Psoas muscle (tissue), 8 donors: ENCODE data around the gene GABRR1. TPM values are rescaled to one million over a fixed set of nuclear protein-coding genes. Genes with fewer than 3 reads are reported as not detected.

Experiments used
- ATAC-seq, 4 donors: fragments of 200-7000 bp; cut with Tn5 transposase; one replicate each; pipeline ENCODE4 v1.9.1; 2020; ENCODE audit warnings: moderate library complexity in 3 of 4, mild to moderate bottlenecking in 2 of 4
- DNase-seq, 2 donors: peaks; one replicate each; pipeline ENCODE4 v3.0.0-alpha.2; 2020
- H3K27ac ChIP-seq: fragments of 200-600 bp; one replicate; pipeline ENCODE4 v1.8.0; 2022
- H3K27me3 ChIP-seq, 3 donors: fragments of 200-600 bp in 1 of 3; one replicate each; pipeline versions ENCODE4 v1.6.1 to v1.8.0; 2013 to 2022; ENCODE audit warnings: low read length in 2 of 3, mild to moderate bottlenecking in 2 of 3, moderate library complexity in 1 of 3; ENCODE audit not compliant: insufficient read depth in 3 of 3
- H3K36me3 ChIP-seq, 2 donors: fragments of 200-600 bp in 1 of 2; one replicate each; pipeline versions ENCODE4 v1.6.1 to v1.8.0; 2013 to 2022; ENCODE audit warnings: low read depth in 1 of 2, mild to moderate bottlenecking in 1 of 2, moderate library complexity in 1 of 2; ENCODE audit not compliant: insufficient read depth in 1 of 2
- H3K4me1 ChIP-seq: fragments of 200-600 bp; one replicate; pipeline ENCODE4 v1.8.0; 2022
- H3K4me3 ChIP-seq: fragments of 200-600 bp; one replicate; pipeline ENCODE4 v1.8.0; 2022; ENCODE audit warnings: mild to moderate bottlenecking
- H3K9me3 ChIP-seq: fragments of 200-600 bp; one replicate; pipeline ENCODE4 v1.8.0; 2022
- CTCF ChIP-seq: fragments of 200-600 bp; IDR thresholded peaks from one replicate; pipeline ENCODE4 v1.8.0; 2022; ENCODE audit warnings: antibody characterized with exemption
- WGBS, 3 donors: extraction: QIAGEN DNeasy Blood & Tissue Kit; methylation state at CpG; one replicate each; pipeline versions ENCODE4 v1.1.6 to v1.1.7; 2013; 5-methylcytosine and 5-hydroxymethylcytosine counted together
- intact Hi-C, 2 donors: fragments of 100-400 bp; cut with DNase I; formaldehyde crosslinking; loops; one replicate each; pipeline versions ENCODE4 v1.11.0 to v1.14.2; 2022
- polyA plus RNA-seq, 3 donors: library from polyadenylated mRNA; stranded (reverse); fragments of 200-250 nt; gene quantifications; one replicate each; pipeline ENCODE4 v1.2.3, GENCODE V29; 2013
- total RNA-seq, 4 donors: library from RNA; stranded (reverse); fragmentation: NEBNext Ultra II Directional in 2 of 4; extraction: Animal tissue kit (Norgen Biotek cat#: 25700) in 2 of 4; gene quantifications; one replicate each; pipeline versions ENCODE4 v1.2.1 to v1.2.4, GENCODE V29; 2021 to 2023
- donor health status: healthy with polysubstance abuse.
- donor health status: DM: no; HTN: no; CAD: no; lungs with moderate emphysema.
- donor health status: Bipolar disorder and iron deficiency.
- donor health status: healthy.
- donor health status: DM: yes; HTN: yes; CAD: no.
- donor health status: DM: no; HTN: no; CAD: no.
- donor health status: DM: no; HTN: no; CAD: no.
- donor health status: DM: yes; HTN: yes; CAD: no.

The GABRR1 gene
- total and polyA plus RNA-seq, 7 donors, result 0.04 to 0.15 (median 0.10) TPM; not detected in 3

DNA sequence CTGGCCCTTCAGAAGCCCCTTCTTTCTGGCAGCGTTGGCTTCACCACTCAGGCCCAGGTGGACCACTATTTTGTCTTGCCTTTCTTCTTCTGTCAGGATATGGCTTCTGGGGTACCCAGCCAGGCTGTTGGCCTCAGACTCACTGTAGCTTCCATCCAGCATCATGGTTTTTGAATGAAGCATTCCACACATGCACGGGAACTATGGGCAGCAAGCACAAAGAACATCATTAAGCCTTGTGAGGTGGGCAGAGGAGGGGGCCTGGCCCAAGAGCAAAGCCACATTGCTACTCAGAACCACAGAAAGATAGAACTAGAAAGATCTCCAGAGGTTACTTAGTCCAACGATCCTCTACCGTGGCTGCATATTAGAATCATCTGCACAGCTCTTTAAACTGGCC lies 40.6 kb upstream of the GABRR1 start:
- H3K36me3 ChIP-seq, result no peaks in the 10 kb centered on the region
- H3K4me3 ChIP-seq, result no peak overlapping the region
- DNase-seq (no peak), ATAC-seq (no peak)
- H3K9me3 ChIP-seq, result no peaks in the 10 kb centered on the region
- no peak overlapping the region for H3K27ac ChIP-seq
- 69 to 79% (median 78%) methylated on average over 4 of the region's 4 CpGs for WGBS, 3 donors
- H3K27me3 ChIP-seq, result no peaks in the 10 kb centered on the region
- no peaks in the 10 kb centered on the region for H3K4me1 ChIP-seq
- intact Hi-C loops, result no loop called here
- no peak for TF ChIP-seq CTCF

- ATAC-seq (no peak), DNase-seq (no peak)
- H3K27ac ChIP-seq, result no peak overlapping the region
- no peaks in the 10 kb centered on the region for H3K27me3 ChIP-seq
- 91 to 92% (median 91%) methylated on average over 6 of the region's 6 CpGs for WGBS, 3 donors
- no peaks in the 10 kb centered on the region for H3K36me3 ChIP-seq
- no peak overlapping the region for H3K4me3 ChIP-seq
- intact Hi-C loops, result no loop called here
- TF ChIP-seq CTCF, result no peak
- H3K4me1 ChIP-seq, result no peaks in the 10 kb centered on the region
- H3K9me3 ChIP-seq, result no peaks in the 10 kb centered on the region
These were observed 40.2 kb upstream of the GABRR1 start for GRCh38 chr6:89257346-89257745.

DNA sequence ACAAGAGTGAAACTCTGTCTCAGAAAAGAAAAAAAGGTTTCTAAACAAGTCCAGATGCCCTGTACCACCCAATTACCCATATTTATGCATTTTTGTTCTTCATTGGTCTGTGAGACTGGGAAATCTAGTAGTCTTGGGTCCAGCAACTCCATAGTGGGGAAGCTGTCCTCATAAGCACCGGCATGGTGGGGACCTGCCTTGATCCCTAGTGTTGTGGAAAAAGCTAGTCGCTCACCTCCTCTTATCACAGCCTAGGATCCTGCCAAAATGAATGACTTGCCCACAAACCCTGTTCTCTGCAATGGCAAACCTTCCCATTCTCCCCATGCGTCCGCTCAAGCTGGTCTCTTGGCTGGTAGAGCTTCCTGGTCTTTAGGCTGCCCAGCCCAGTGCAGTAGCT lies 38.3 kb upstream of the GABRR1 start:
- Histone ChIP-seq H3K27me3 (no peaks in the 10 kb centered on the region), H3K27ac (no peak overlapping the region), H3K36me3 (no peaks in the 10 kb centered on the region), H3K9me3 (no peaks in the 10 kb centered on the region), H3K4me1 (no peaks in the 10 kb centered on the region), H3K4me3 (no peak overlapping the region)
- DNase-seq (no peak), ATAC-seq (no peak)
- 93 to 97% (median 97%) methylated on average over 4 of the region's 4 CpGs for WGBS, 3 donors
- intact Hi-C loops, result no loop called here
- TF ChIP-seq CTCF, result no peak

DNA sequence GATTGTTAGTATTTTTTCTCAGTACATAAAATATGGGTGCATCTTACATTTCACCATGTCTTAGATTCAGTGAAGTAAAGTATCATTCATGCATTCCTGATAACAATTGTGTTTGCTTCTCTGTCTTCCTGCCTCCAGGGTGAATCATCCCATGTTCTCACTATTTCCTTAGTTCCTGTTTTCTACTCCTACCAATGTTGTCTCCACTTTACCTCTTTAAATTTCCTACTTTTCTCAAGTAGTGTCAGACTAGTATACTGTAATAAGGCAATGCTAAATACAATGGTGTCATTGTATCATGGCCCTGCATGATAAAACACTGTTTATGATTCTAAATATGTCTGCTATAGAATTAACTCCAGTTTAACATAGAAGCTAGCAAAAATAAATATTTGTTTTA lies 37.4 kb upstream of the GABRR1 start:
- no peaks in the 10 kb centered on the region for H3K27me3 ChIP-seq
- no peak for DNase-seq
- no peaks in the 10 kb centered on the region for H3K36me3 ChIP-seq
- intact Hi-C loops, result no loop called here
- H3K9me3 ChIP-seq, result no peaks in the 10 kb centered on the region
- no peak overlapping the region for H3K27ac ChIP-seq
- no peak for ATAC-seq
- no peaks in the 10 kb centered on the region for H3K4me1 ChIP-seq
- no peak for TF ChIP-seq CTCF
- no peak overlapping the region for H3K4me3 ChIP-seq

- intact Hi-C loops, result no loop called here
- Histone ChIP-seq H3K4me1 (no peaks in the 10 kb centered on the region), H3K27me3 (no peaks in the 10 kb centered on the region), H3K9me3 (no peaks in the 10 kb centered on the region), H3K36me3 (no peaks in the 10 kb centered on the region), H3K27ac (no peak overlapping the region), H3K4me3 (no peak overlapping the region)
- WGBS, 3 donors, result 86 to 93% (median 90%) methylated on average over 2 of the region's 2 CpGs
- ATAC-seq (no peak), DNase-seq (no peak)
- no peak for TF ChIP-seq CTCF
These were observed 35.7 kb upstream of the GABRR1 start for GRCh38 chr6:89252907-89253306.
